ENCODE measurements around the gene HSPA5. TPM values are rescaled to one million over a fixed set of nuclear protein-coding genes. Genes with fewer than 3 reads are reported as not detected.
"Not testable (repeated sequence)": the region's sequence is repeated elsewhere in the genome, so short reads cannot be mapped to it uniquely, and the experiment has no call there.

The HSPA5 gene
- total and polyA plus RNA-seq, 7 experiments from 2014 or later = 127 to 248 (median 155) TPM

DNA sequence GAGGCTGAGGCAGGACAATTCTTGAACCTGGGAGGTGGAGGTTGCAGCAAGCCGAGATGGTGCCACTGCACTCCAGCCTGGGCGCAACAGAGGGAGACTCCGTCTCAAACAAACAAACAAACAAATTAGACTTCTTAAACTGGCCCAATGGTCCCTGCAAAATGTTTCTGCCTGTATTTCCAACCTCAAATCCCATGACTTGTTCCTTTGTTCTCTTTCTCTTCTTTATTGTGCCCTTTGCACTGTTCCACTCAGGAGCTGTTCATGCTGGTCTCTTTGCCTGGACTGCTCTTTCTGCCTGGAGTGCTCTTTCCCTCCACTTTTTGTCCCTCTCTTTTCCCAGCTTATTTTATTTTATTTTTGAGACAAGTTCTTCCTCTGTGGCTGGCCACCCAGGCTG, 36.7 kb downstream of the HSPA5 start:
- Mint-ChIP-seq H3K36me3 (peaks cover 17 to 45% (median 22%) of the 10 kb centered on the region in 5 donors), H3K4me1 (peaks cover 15 to 43% (median 30%) of the 10 kb centered on the region in 7 donors), H3K27me3 (no peaks in the 10 kb centered on the region), H3K27ac (peak overlapping the region in 4 of 9 donors; percentile 1 to 31 (median 16)), H3K4me3 (peak overlapping the region in 3 of 10 donors; percentile 0 to 49 (median 17)), H3K9me3 (no peaks in the 10 kb centered on the region)
- no peak for DNase-seq
- intact Hi-C loops (cut with micrococcal nuclease) = loop anchor here in 1 of 2 donors (5.0 kb wide), 1 partner anchor 543 kb away; the partner anchor contains the start of gene PBX3
- H3K4me1 ChIP-seq (ENCODE audit: control insufficient read depth in 2 of 2, insufficient read depth in 2 of 2, low read length in 2 of 2) = peaks cover 8 to 13% of the 10 kb centered on the region in 2 donors
- H3K27ac ChIP-seq (ENCODE audit: low read depth, low read length) = no peak overlapping the region
- CTCF ChIA-PET = interaction anchor here (0.5 to 1.2 kb wide), 2 partner anchors 28 to 85 kb away, joined by 3 read pairs; no protein-coding TSS in a partner anchor
- POLR2A ChIA-PET = interaction anchor here (1.0 to 1.4 kb wide), 2 partner anchors 12 to 14 kb away, joined by 4 to 6 read pairs; no protein-coding TSS in a partner anchor
- H3K36me3 ChIP-seq (ENCODE audit: control insufficient read depth in 2 of 3, insufficient read depth in 3 of 3, low read length in 3 of 3) = peaks cover 0 to 57% (median 2%) of the 10 kb centered on the region in 3 experiments
- no peaks in the 10 kb centered on the region for H3K27me3 ChIP-seq (ENCODE audit: control insufficient read depth in 2 of 2, insufficient read depth in 2 of 2, low read length in 2 of 2)
- ATAC-seq = no peak
- no peaks in the 10 kb centered on the region for H3K9me3 ChIP-seq (ENCODE audit: control insufficient read depth in 2 of 3, low read length in 3 of 3)
- no peak overlapping the region for H3K4me3 ChIP-seq (ENCODE audit: low read length)

DNA sequence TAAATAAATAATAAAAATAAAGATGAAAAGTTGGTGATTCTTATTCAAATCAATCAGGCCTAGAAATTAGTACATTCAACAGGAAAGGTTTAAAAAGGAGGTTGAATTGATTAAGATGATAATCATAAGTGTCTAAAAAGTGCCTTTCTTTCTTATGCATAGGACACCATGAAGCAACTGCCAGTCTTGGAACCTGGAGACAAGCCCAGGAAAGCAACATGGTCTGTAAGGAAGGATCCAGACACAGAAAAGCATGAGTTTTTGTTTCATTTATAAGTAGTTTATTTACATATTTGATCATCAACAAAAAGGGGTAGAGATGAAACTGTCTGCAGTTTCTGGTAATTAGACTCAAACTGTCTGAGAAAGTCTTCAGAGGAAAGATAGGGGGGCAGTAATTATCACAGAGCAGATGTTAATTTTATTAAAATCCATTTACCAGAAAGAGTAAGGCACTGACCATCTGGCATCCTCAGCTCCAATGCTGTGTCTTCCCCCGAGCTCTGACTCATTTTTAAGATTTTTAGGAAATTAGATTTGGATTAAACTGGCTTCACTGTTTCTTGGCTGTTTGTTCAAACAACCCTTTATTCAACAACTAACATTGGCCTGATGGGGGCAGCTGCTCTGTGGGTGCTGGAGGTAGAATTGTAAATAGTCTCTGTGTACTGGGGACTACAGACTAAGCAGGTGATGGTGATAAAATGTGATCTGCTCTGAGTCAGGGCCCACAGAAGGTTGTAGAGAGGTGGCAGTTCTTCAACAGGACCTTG, 38.1 kb downstream of the HSPA5 start:
- H3K27me3 Mint-ChIP-seq = peaks cover 0 to 4% (median 0%) of the 10 kb centered on the region in 5 donors
- ChIA-PET CTCF (no interaction called here), POLR2A (interaction anchor here (0.6 to 13.9 kb wide), 5 partner anchors 11 to 248 kb away, joined by 3 to 192 read pairs (median 4); partner anchors contain the start of gene HSPA5)
- Histone ChIP-seq H3K27me3 (ENCODE audit: control insufficient read depth in 2 of 2, insufficient read depth in 2 of 2, low read length in 2 of 2) (no peaks in the 10 kb centered on the region), H3K9me3 (ENCODE audit: control insufficient read depth in 2 of 3, low read length in 3 of 3) (no peaks in the 10 kb centered on the region), H3K36me3 (ENCODE audit: control insufficient read depth in 2 of 3, insufficient read depth in 3 of 3, low read length in 3 of 3) (peaks cover 0 to 44% (median 0%) of the 10 kb centered on the region in 3 experiments), H3K4me1 (ENCODE audit: control insufficient read depth in 2 of 2, insufficient read depth in 2 of 2, low read length in 2 of 2) (peaks cover 10 to 23% of the 10 kb centered on the region in 2 donors), H3K4me3 (ENCODE audit: low read length) (no peak overlapping the region), H3K27ac (ENCODE audit: low read depth, low read length) (peak overlapping the region; percentile 8)
- no peaks in the 10 kb centered on the region for H3K9me3 Mint-ChIP-seq
- intact Hi-C loops (cut with micrococcal nuclease) = loop anchor here in 1 of 2 donors (5.0 kb wide), 1 partner anchor 544 kb away; the partner anchor contains the start of gene PBX3
- H3K4me1 Mint-ChIP-seq = peaks cover 19 to 52% (median 39%) of the 10 kb centered on the region in 7 donors
- peak overlapping the region in 6 of 9 donors; percentile 15 to 75 (median 44) for H3K27ac Mint-ChIP-seq
- peak overlapping the region in 2 of 10 donors; percentile 13 to 25 for H3K4me3 Mint-ChIP-seq
- ATAC-seq (no peak), DNase-seq (no peak)
- peaks cover 14 to 36% (median 18%) of the 10 kb centered on the region in 5 donors for H3K36me3 Mint-ChIP-seq

DNA sequence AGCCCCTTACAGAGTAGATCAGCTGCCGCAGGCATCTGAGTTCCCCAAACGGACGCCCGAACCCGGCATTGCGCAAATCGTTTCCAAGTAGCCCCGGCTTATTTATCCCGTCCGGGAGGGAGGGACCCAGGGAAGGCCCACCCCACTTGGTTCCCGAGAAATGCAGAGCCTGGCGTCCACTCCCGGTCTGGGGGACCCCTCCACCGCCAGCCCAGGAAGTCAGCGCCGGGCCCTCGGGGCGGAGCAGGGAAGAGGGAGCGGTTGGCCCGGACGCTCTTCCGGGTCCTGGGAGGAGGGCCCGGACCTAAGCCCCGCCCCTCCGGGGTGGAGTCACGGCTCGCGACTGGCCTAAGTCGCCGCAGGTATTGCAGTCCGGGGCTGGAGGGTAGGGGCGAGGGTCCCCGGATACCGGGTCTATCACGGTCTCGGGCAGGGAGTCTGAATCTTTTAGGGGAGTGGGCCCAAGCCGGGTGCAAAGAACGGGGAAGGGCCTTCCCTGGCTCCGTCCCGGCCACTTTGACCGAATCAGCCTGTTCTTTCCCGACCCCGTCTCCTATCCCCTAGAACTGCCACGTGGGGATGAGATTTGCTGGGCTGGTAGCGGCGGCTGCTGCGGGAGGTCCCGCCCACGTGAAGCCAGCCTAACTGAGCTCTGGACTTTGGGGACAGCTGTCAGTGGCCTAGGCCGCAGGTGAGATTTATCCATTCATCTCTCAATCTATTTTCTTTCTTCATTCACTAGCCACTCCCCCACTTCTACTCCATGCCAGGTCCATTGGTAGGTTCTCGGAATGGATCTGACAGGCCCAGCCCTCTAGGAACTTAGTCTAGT, 40.7 kb downstream of the HSPA5 start, which contains the start of gene RABEPK:
TSS of gene RABEPK (plus strand) at position 327 of the 832 bp plus-strand sequence. CDS start 2,472 bp downstream, outside the sequence.
- Histone ChIP-seq H3K9me3 (ENCODE audit: control insufficient read depth in 2 of 3, low read length in 3 of 3) (no peaks in the 10 kb centered on the region), H3K27ac (ENCODE audit: low read depth, low read length) (peak within 1 kb of the TSS; percentile 89), H3K27me3 (ENCODE audit: control insufficient read depth in 2 of 2, insufficient read depth in 2 of 2, low read length in 2 of 2) (no peaks in the 10 kb centered on the region), H3K4me1 (ENCODE audit: control insufficient read depth in 2 of 2, insufficient read depth in 2 of 2, low read length in 2 of 2) (peaks cover 20 to 34% of the 10 kb centered on the region in 2 donors), H3K4me3 (ENCODE audit: low read length) (peak within 1 kb of the TSS; percentile 90), H3K36me3 (ENCODE audit: control insufficient read depth in 2 of 3, insufficient read depth in 3 of 3, low read length in 3 of 3) (peaks cover 0 to 20% (median 0%) of the 10 kb centered on the region in 3 experiments)
- H3K9me3 Mint-ChIP-seq = no peaks in the 10 kb centered on the region
- intact Hi-C loops (cut with micrococcal nuclease) = loop anchor here (1.0 to 5.0 kb wide), 9 partner anchors 11 to 547 kb away; partner anchors contain the start of genes GAPVD1 (in 2 of the 2), HSPA5 (in 2 of the 2), PPP6C (in 2 of the 2) and GOLGA1 (in 1 of the 2)
- ChIA-PET CTCF (interaction anchor here (0.6 kb wide), 1 partner anchor 36 kb away, joined by 3 read pairs; no protein-coding TSS in a partner anchor), POLR2A (interaction anchor here (0.7 to 13.9 kb wide), 11 partner anchors 8 to 79 kb away, joined by 3 to 192 read pairs (median 6); partner anchors contain the start of genes GAPVD1, HSPA5, PPP6C and SCAI)
- peak; percentile 76 to 97 (median 83) for DNase-seq
- peaks cover 24 to 74% (median 56%) of the 10 kb centered on the region in 7 donors for H3K4me1 Mint-ChIP-seq
- peak within 1 kb of the TSS; percentile 80 to 96 (median 92) for H3K27ac Mint-ChIP-seq
- ATAC-seq = peak; percentile 99
- H3K27me3 Mint-ChIP-seq = peaks cover 0 to 10% (median 0%) of the 10 kb centered on the region in 5 donors
- peaks cover 5 to 16% (median 14%) of the 10 kb centered on the region in 5 donors for H3K36me3 Mint-ChIP-seq
- peak within 1 kb of the TSS; percentile 80 to 96 (median 93) for H3K4me3 Mint-ChIP-seq

DNA sequence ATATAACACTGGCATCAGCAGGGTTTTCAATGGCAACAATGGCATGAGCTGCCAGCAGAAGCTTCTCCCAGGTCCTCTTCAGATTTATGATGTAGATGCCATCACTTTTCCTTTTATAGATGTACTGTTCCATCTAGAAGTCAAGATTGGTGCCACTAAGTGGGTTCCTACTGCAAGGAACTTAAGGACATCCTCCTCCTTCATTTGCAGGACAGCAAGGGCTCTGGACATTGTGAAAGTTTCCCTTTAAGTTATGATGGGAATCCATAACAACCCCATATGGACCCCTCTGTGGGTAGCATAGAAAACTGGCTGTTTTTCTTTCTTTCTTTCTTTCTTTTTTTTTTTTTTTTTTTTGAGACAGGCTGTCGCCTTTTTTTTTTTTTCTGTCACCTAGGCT, 45.6 kb downstream of the HSPA5 start:
- H3K4me3 ChIP-seq (ENCODE audit: low read length) = peak overlapping the region; percentile 55
- intact Hi-C loops (cut with micrococcal nuclease) = loop anchor here in 1 of 2 donors (1.0 to 2.0 kb wide), 2 partner anchors 46 to 53 kb away; partner anchors contain the start of genes HSPA5 and SCAI

DNA sequence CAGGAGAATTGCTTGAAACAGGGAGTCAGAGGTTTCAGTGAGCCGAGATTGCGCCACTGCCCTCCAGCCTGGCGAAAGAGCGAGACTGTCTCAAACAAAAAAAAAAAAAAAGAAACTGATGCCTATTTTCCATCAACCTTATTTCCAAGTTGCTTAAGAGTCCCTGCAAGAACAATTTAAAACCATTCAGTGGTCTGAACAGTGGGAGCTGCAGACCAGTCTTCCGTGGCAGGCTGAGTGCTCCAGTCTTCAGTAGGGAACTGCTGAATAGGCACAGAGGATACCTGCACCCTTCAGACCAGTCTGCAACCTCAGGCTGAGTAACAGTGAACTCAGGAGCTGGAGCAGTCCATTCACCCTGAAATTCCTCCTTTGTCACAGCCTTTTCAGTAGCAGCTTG, 46.7 kb downstream of the HSPA5 start:
- H3K4me1 ChIP-seq (ENCODE audit: control insufficient read depth in 2 of 2, insufficient read depth in 2 of 2, low read length in 2 of 2) = peaks cover 45 to 66% of the 10 kb centered on the region in 2 donors
- H3K27ac ChIP-seq (ENCODE audit: low read depth, low read length) = peak overlapping the region; percentile 71
- H3K36me3 ChIP-seq (ENCODE audit: control insufficient read depth in 2 of 3, insufficient read depth in 3 of 3, low read length in 3 of 3); CTCF ChIA-PET; H3K9me3 ChIP-seq (ENCODE audit: control insufficient read depth in 2 of 3, low read length in 3 of 3); H3K9me3 Mint-ChIP-seq; H3K27me3 ChIP-seq (ENCODE audit: control insufficient read depth in 2 of 2, insufficient read depth in 2 of 2, low read length in 2 of 2); ATAC-seq; H3K36me3 Mint-ChIP-seq: not testable (repeated sequence)
- peak in 1 of 9 donors; percentile 19 for DNase-seq
- Mint-ChIP-seq H3K27ac (peak overlapping the region; percentile 58 to 98 (median 95)), H3K4me1 (peaks cover 36 to 91% (median 70%) of the 10 kb centered on the region in 7 donors), H3K27me3 (peaks cover 0 to 14% (median 0%) of the 10 kb centered on the region in 5 donors), H3K4me3 (peak overlapping the region; percentile 57 to 99 (median 88))
- H3K4me3 ChIP-seq (ENCODE audit: low read length) = peak overlapping the region; percentile 55
- intact Hi-C loops (cut with micrococcal nuclease) = loop anchor here in 1 of 2 donors (2.0 kb wide), 1 partner anchor 52 kb away; the partner anchor contains the start of gene SCAI
- POLR2A ChIA-PET = interaction anchor here (0.6 to 13.9 kb wide), 10 partner anchors 10 to 635 kb away, joined by 3 to 192 read pairs (median 4); partner anchors contain the start of genes GOLGA1 and HSPA5

More for the DNA sequence above, 45.6 kb downstream of the HSPA5 start:
- Mint-ChIP-seq H3K27ac (peak overlapping the region in 8 of 9 donors; percentile 81 to 98 (median 96)), H3K27me3 (peaks cover 0 to 10% (median 0%) of the 10 kb centered on the region in 5 donors), H3K4me3 (peak overlapping the region in 9 of 10 donors; percentile 79 to 99 (median 90)), H3K4me1 (peaks cover 32 to 90% (median 68%) of the 10 kb centered on the region in 7 donors)
- H3K36me3 Mint-ChIP-seq; H3K36me3 ChIP-seq (ENCODE audit: control insufficient read depth in 2 of 3, insufficient read depth in 3 of 3, low read length in 3 of 3); H3K9me3 Mint-ChIP-seq; H3K9me3 ChIP-seq (ENCODE audit: control insufficient read depth in 2 of 3, low read length in 3 of 3); H3K27me3 ChIP-seq (ENCODE audit: control insufficient read depth in 2 of 2, insufficient read depth in 2 of 2, low read length in 2 of 2); ATAC-seq: not testable (repeated sequence)
- CTCF ChIA-PET = interaction anchor here (0.6 kb wide), 2 partner anchors 64 to 159 kb away, joined by 3 to 5 read pairs; no protein-coding TSS in a partner anchor
- DNase-seq = peak in 3 of 9 donors; percentile 37 to 56 (median 52)
- POLR2A ChIA-PET = interaction anchor here (0.6 to 13.9 kb wide), 12 partner anchors 11 to 335 kb away, joined by 3 to 192 read pairs (median 4); partner anchors contain the start of genes GOLGA1 and HSPA5
- H3K4me1 ChIP-seq (ENCODE audit: control insufficient read depth in 2 of 2, insufficient read depth in 2 of 2, low read length in 2 of 2) = peaks cover 42 to 68% of the 10 kb centered on the region in 2 donors
- H3K27ac ChIP-seq (ENCODE audit: low read depth, low read length) = peak overlapping the region; percentile 71

Measured in naive thymus-derived CD4-positive, alpha-beta T cell (primary cell).